Measurements from ENCODE around the gene ST8SIA1.

ST8SIA1 gene

GRCh38 chr12:22272335-22273151, 62.0 kb downstream of the ST8SIA1 start:
- Histone ChIP-seq H3K9me3 (ENCODE audit: low read depth, low read length) (no peaks in the 10 kb centered on the region), H3K9ac (ENCODE audit: insufficient read length) (no peak overlapping the region), H3K36me3 (ENCODE audit: insufficient read depth, low read length) (no peaks in the 10 kb centered on the region), H3K27ac (no peak overlapping the region), H3K4me3 (no peak overlapping the region)
- no peak for DNase-seq (ENCODE audit: low read depth, low spot score)
- TF ChIP-seq POLR2AphosphoS5 (IDR thresholded peaks at IDR 0.05; ENCODE audit: borderline replicate concordance, low read depth, low read length), result no peak
- no peak for TF ChIP-seq FOXP2 (optimal IDR thresholded peaks at IDR 0.05; ENCODE audit: control extremely low read depth, extremely low read length, insufficient read depth)
- no peak for TF ChIP-seq EZH2 (IDR thresholded peaks at IDR 0.05)

GRCh38 chr12:22271023-22271422, 63.5 kb downstream of the ST8SIA1 start:
- Histone ChIP-seq H3K9ac (ENCODE audit: insufficient read length) (no peak overlapping the region), H3K4me3 (no peak overlapping the region), H3K36me3 (ENCODE audit: insufficient read depth, low read length) (no peaks in the 10 kb centered on the region), H3K9me3 (ENCODE audit: low read depth, low read length) (no peaks in the 10 kb centered on the region), H3K27ac (no peak overlapping the region)
- TF ChIP-seq FOXP2 (optimal IDR thresholded peaks at IDR 0.05; ENCODE audit: control extremely low read depth, extremely low read length, insufficient read depth), result no peak
- no peak for TF ChIP-seq POLR2AphosphoS5 (IDR thresholded peaks at IDR 0.05; ENCODE audit: borderline replicate concordance, low read depth, low read length)
- TF ChIP-seq EZH2 (IDR thresholded peaks at IDR 0.05), result no peak
- no peak for DNase-seq (ENCODE audit: low read depth, low spot score)

- Histone ChIP-seq H3K4me3 (no peak overlapping the region), H3K9ac (ENCODE audit: insufficient read length) (no peak overlapping the region), H3K9me3 (ENCODE audit: low read depth, low read length) (no peaks in the 10 kb centered on the region), H3K27ac (no peak overlapping the region), H3K36me3 (ENCODE audit: insufficient read depth, low read length) (no peaks in the 10 kb centered on the region)
- DNase-seq (ENCODE audit: low read depth, low spot score), result no peak
- no peak for TF ChIP-seq POLR2AphosphoS5 (IDR thresholded peaks at IDR 0.05; ENCODE audit: borderline replicate concordance, low read depth, low read length)
- TF ChIP-seq EZH2 (IDR thresholded peaks at IDR 0.05), result no peak
- no peak for TF ChIP-seq FOXP2 (optimal IDR thresholded peaks at IDR 0.05; ENCODE audit: control extremely low read depth, extremely low read length, insufficient read depth)
Observed at GRCh38 chr12:22268973-22269372, 65.5 kb downstream of the ST8SIA1 start.

- H3K27ac ChIP-seq, result no peak overlapping the region
- no peak overlapping the region for H3K4me3 ChIP-seq
- DNase-seq (ENCODE audit: low read depth, low spot score), result no peak
- no peaks in the 10 kb centered on the region for H3K9me3 ChIP-seq (ENCODE audit: low read depth, low read length)
- TF ChIP-seq FOXP2 (optimal IDR thresholded peaks at IDR 0.05; ENCODE audit: control extremely low read depth, extremely low read length, insufficient read depth), result no peak
- TF ChIP-seq EZH2 (IDR thresholded peaks at IDR 0.05), result no peak
- TF ChIP-seq POLR2AphosphoS5 (IDR thresholded peaks at IDR 0.05; ENCODE audit: borderline replicate concordance, low read depth, low read length), result no peak
- H3K36me3 ChIP-seq (ENCODE audit: insufficient read depth, low read length), result no peaks in the 10 kb centered on the region
- no peak overlapping the region for H3K9ac ChIP-seq (ENCODE audit: insufficient read length)
Observed at GRCh38 chr12:22268406-22268805, 66.1 kb downstream of the ST8SIA1 start.

GRCh38 chr12:22266101-22266500, 68.4 kb downstream of the ST8SIA1 start:
- Histone ChIP-seq H3K27ac (no peak overlapping the region), H3K36me3 (ENCODE audit: insufficient read depth, low read length) (no peaks in the 10 kb centered on the region), H3K9me3 (ENCODE audit: low read depth, low read length) (no peaks in the 10 kb centered on the region), H3K4me3 (no peak overlapping the region), H3K9ac (ENCODE audit: insufficient read length) (no peak overlapping the region)
- TF ChIP-seq FOXP2 (optimal IDR thresholded peaks at IDR 0.05; ENCODE audit: control extremely low read depth, extremely low read length, insufficient read depth), result no peak
- no peak for TF ChIP-seq EZH2 (IDR thresholded peaks at IDR 0.05)
- TF ChIP-seq POLR2AphosphoS5 (IDR thresholded peaks at IDR 0.05; ENCODE audit: borderline replicate concordance, low read depth, low read length), result no peak
- DNase-seq (ENCODE audit: low read depth, low spot score), result no peak

GRCh38 chr12:22264380-22264779, 70.1 kb downstream of the ST8SIA1 start:
- Histone ChIP-seq H3K27ac (no peak overlapping the region), H3K36me3 (ENCODE audit: insufficient read depth, low read length) (no peaks in the 10 kb centered on the region), H3K9me3 (ENCODE audit: low read depth, low read length) (no peaks in the 10 kb centered on the region), H3K9ac (ENCODE audit: insufficient read length) (no peak overlapping the region), H3K4me3 (no peak overlapping the region)
- TF ChIP-seq FOXP2 (optimal IDR thresholded peaks at IDR 0.05; ENCODE audit: control extremely low read depth, extremely low read length, insufficient read depth) (no peak), POLR2AphosphoS5 (IDR thresholded peaks at IDR 0.05; ENCODE audit: borderline replicate concordance, low read depth, low read length) (no peak), EZH2 (IDR thresholded peaks at IDR 0.05) (no peak)
- DNase-seq (ENCODE audit: low read depth, low spot score), result no peak

- Histone ChIP-seq H3K4me3 (no peak overlapping the region), H3K9ac (ENCODE audit: insufficient read length) (no peak overlapping the region), H3K36me3 (ENCODE audit: insufficient read depth, low read length) (no peaks in the 10 kb centered on the region), H3K9me3 (ENCODE audit: low read depth, low read length) (no peaks in the 10 kb centered on the region), H3K27ac (no peak overlapping the region)
- no peak for DNase-seq (ENCODE audit: low read depth, low spot score)
- TF ChIP-seq EZH2 (IDR thresholded peaks at IDR 0.05) (no peak), FOXP2 (optimal IDR thresholded peaks at IDR 0.05; ENCODE audit: control extremely low read depth, extremely low read length, insufficient read depth) (no peak), POLR2AphosphoS5 (IDR thresholded peaks at IDR 0.05; ENCODE audit: borderline replicate concordance, low read depth, low read length) (no peak)
Observed at GRCh38 chr12:22262309-22262708, 72.2 kb downstream of the ST8SIA1 start.

GRCh38 chr12:22257100-22257499, 77.4 kb downstream of the ST8SIA1 start:
- Histone ChIP-seq H3K9ac (ENCODE audit: insufficient read length) (no peak overlapping the region), H3K9me3 (ENCODE audit: low read depth, low read length) (no peaks in the 10 kb centered on the region), H3K36me3 (ENCODE audit: insufficient read depth, low read length) (no peaks in the 10 kb centered on the region), H3K27ac (no peak overlapping the region), H3K4me3 (no peak overlapping the region)
- DNase-seq (ENCODE audit: low read depth, low spot score), result no peak
- no peak for TF ChIP-seq FOXP2 (optimal IDR thresholded peaks at IDR 0.05; ENCODE audit: control extremely low read depth, extremely low read length, insufficient read depth)
- no peak for TF ChIP-seq EZH2 (IDR thresholded peaks at IDR 0.05)

- Histone ChIP-seq H3K27ac (no peak overlapping the region), H3K36me3 (ENCODE audit: insufficient read depth, low read length) (no peaks in the 10 kb centered on the region), H3K9ac (ENCODE audit: insufficient read length) (no peak overlapping the region), H3K9me3 (ENCODE audit: low read depth, low read length) (no peaks in the 10 kb centered on the region), H3K4me3 (no peak overlapping the region)
- DNase-seq (ENCODE audit: low read depth, low spot score), result no peak
- no peak for TF ChIP-seq POLR2AphosphoS5 (IDR thresholded peaks at IDR 0.05; ENCODE audit: borderline replicate concordance, low read depth, low read length)
Observed at GRCh38 chr12:22256605-22257004, 77.9 kb downstream of the ST8SIA1 start.

All from SK-N-MC (cell line).